SK-N-SH (cell line): Measurements from ENCODE around the gene TAF1A. TPM values are rescaled to one million over a fixed set of nuclear protein-coding genes. Genes with fewer than 3 reads are reported as not detected.
"Not testable (repeated sequence)": the region's sequence is repeated elsewhere in the genome, so short reads cannot be mapped to it uniquely, and the experiment has no call there.

Experiments used
- CTCF ChIA-PET: fragments of 300-600, 350-600 bp; formaldehyde crosslinking; extraction: SDS; loops from one replicate; lab custom pipeline; 2021; lab: Yijun Ruan, JAX
- POLR2A ChIA-PET: fragments of 350-600 bp; sonication (Branson Sonifier 250); formaldehyde crosslinking; extraction: SDS; loops from one replicate; lab custom pipeline; 2020; ENCODE audit warnings: antibody characterized with exemption, inconsistent platforms; lab: Yijun Ruan, JAX
- DNase-seq: peaks from one replicate; pipeline ENCODE4 v3.0.0; 2012
- H2AFZ ChIP-seq: fragments of 200-600 bp; sonication (generic); 2 replicates; pipeline ENCODE4 v1.8.1; 2016; ENCODE audit warnings: antibody characterized with exemption, mild to moderate bottlenecking, low read depth
- H3F3A ChIP-seq: fragments of 200-600 bp; sonication (generic); replicated peaks from 2 replicates; pipeline ENCODE3; 2016; ENCODE audit warnings: antibody characterized with exemption, mild to moderate bottlenecking; ENCODE audit not compliant: insufficient read depth
- H3K27ac ChIP-seq, 2 experiments: fragments of 200-500 bp in 1 of 2; fragments of 200-600 bp in 1 of 2; sonication (Bioruptor generic) in 1 of 2; sonication (generic), shearing (Covaris generic) in 1 of 2; 2 replicates each; pipeline versions ENCODE4 v1.5.1 to v1.6.1; 2014 to 2016; ENCODE audit warnings: low read depth in 2 of 2, inconsistent platforms in 1 of 2, low read length in 1 of 2, mild to moderate bottlenecking in 1 of 2, mixed read lengths in 1 of 2
- H3K27me3 ChIP-seq: fragments of 200-600 bp; sonication (generic), shearing (Covaris generic); 2 replicates; pipeline ENCODE4 v1.6.1; 2016; ENCODE audit warnings: mixed run types; ENCODE audit not compliant: insufficient read depth
- H3K36me3 ChIP-seq, 2 experiments: fragments of 200-500 bp in 1 of 2; fragments of 200-600 bp in 1 of 2; sonication (Bioruptor generic) in 1 of 2; sonication (generic) in 1 of 2; replicated peaks in 1 of 2; 2 replicates each; pipeline versions ENCODE3 to v1.5.1; 2014 to 2016; ENCODE audit warnings: low read length in 1 of 2, mild to moderate bottlenecking in 1 of 2; ENCODE audit not compliant: insufficient read depth in 2 of 2, control insufficient read depth in 1 of 2
- H3K4me1 ChIP-seq, 2 experiments: fragments of 200-500 bp in 1 of 2; fragments of 200-600 bp in 1 of 2; sonication (Bioruptor generic) in 1 of 2; sonication (generic), shearing (Covaris generic) in 1 of 2; 2 replicates each; pipeline versions ENCODE4 v1.5.1 to v1.6.1; 2014 to 2016; ENCODE audit warnings: low read depth in 1 of 2, low read length in 1 of 2, mixed run types in 1 of 2; ENCODE audit not compliant: insufficient read depth in 2 of 2, control insufficient read depth in 1 of 2
- H3K4me2 ChIP-seq: fragments of 200-600 bp; sonication (generic), shearing (Covaris generic); 2 replicates; pipeline ENCODE4 v1.6.1; 2017; ENCODE audit warnings: mixed run types
- H3K4me3 ChIP-seq, 2 experiments: fragments of 200-500 bp in 1 of 2; fragments of 200-600 bp in 1 of 2; sonication (Bioruptor generic) in 1 of 2; sonication (generic), shearing (Covaris generic) in 1 of 2; 2 replicates each; pipeline versions ENCODE4 v1.5.1 to v1.8.1; 2014 to 2016; ENCODE audit warnings: low read depth in 2 of 2, inconsistent platforms in 1 of 2, low read length in 1 of 2, mild to moderate bottlenecking in 1 of 2, mixed read lengths in 1 of 2, moderate library complexity in 1 of 2
- H3K79me2 ChIP-seq: fragments of 200-600 bp; sonication (generic); 2 replicates; pipeline ENCODE4 v1.8.1; 2017; ENCODE audit warnings: mild to moderate bottlenecking; ENCODE audit not compliant: insufficient read depth
- H3K9ac ChIP-seq: fragments of 200-600 bp; sonication (generic); 2 replicates; pipeline ENCODE4 v1.6.1; 2017; ENCODE audit warnings: mixed run types
- H3K9me2 ChIP-seq: fragments of 200-600 bp; sonication (generic); 2 replicates; pipeline ENCODE4 v1.6.1; 2017; ENCODE audit warnings: mixed run types
- H3K9me3 ChIP-seq: fragments of 200-600 bp; sonication (generic); 2 replicates; pipeline ENCODE4 v1.6.1; 2017; ENCODE audit warnings: mixed run types, mild to moderate bottlenecking, moderate library complexity
- H4K20me1 ChIP-seq: fragments of 200-600 bp; sonication (generic); 2 replicates; pipeline ENCODE4 v1.6.1; 2017; ENCODE audit warnings: mild to moderate bottlenecking, mixed run types; ENCODE audit not compliant: insufficient read depth
- ELF1 ChIP-seq: IDR thresholded peaks from 2 replicates; pipeline ENCODE4 v1.4.0; 2012
- EP300 ChIP-seq, 2 experiments: IDR thresholded peaks; 2 replicates each; pipeline versions ENCODE4 v1.4.0 to v1.6.1; 2012; ENCODE audit warnings: borderline replicate concordance in 1 of 2, low read depth in 1 of 2, low read length in 1 of 2
- GABPA ChIP-seq: IDR thresholded peaks from 2 replicates; pipeline ENCODE4 v1.4.0; 2012; ENCODE audit warnings: low read depth, mild to moderate bottlenecking
- GATA2 ChIP-seq: sonication (generic); formaldehyde crosslinking; IDR thresholded peaks from 2 replicates; pipeline ENCODE4 v1.5.0; 2020; ENCODE audit warnings: mild to moderate bottlenecking, missing genetic modification reagents
- IRF3 ChIP-seq: fragments of 150-350 bp; IDR thresholded peaks from 2 replicates; pipeline ENCODE4 v1.6.1; 2016; ENCODE audit warnings: mild to moderate bottlenecking, low read depth, low read length
- NRF1 ChIP-seq: IDR thresholded peaks from 2 replicates; pipeline ENCODE4 v1.6.1; 2012; ENCODE audit warnings: low read depth, mild to moderate bottlenecking, low read length
- PBX3 ChIP-seq: IDR thresholded peaks from 2 replicates; pipeline ENCODE4; 2012
- SIN3A ChIP-seq: IDR thresholded peaks from 2 replicates; pipeline ENCODE4 v1.6.1; 2012; ENCODE audit warnings: low read depth, mild to moderate bottlenecking, low read length, moderate library complexity, borderline replicate concordance
- TAF1 ChIP-seq: IDR thresholded peaks from 2 replicates; pipeline ENCODE4 v1.6.1; 2012; ENCODE audit warnings: low read depth, mild to moderate bottlenecking, low read length, moderate library complexity, borderline replicate concordance
- WGBS: methylation state at CpG from one replicate; pipeline ENCODE4 v1.1.6; 2017; ENCODE audit warnings: low lambda C conversion rate; 5-methylcytosine and 5-hydroxymethylcytosine counted together
- polyA plus RNA-seq, 3 experiments: library from polyadenylated mRNA; depleted of rRNA; stranded (reverse); fragments of >200 nt; gene quantifications; 2 replicates each; pipeline ENCODE4 v1.2.3, GENCODE V29; 2012

The TAF1A gene
- polyA plus RNA-seq, 1 of the 3 experiments (the other 2 are of a cell fraction) = 4.6 TPM

- Histone ChIP-seq H3K4me1 (peaks cover 0 to 3% of the 10 kb centered on the region in 2 experiments; a peak in 1 of 4 replicates), H4K20me1 (no peaks in the 10 kb centered on the region), H3F3A (no peaks in the 10 kb centered on the region), H3K4me3 (no peak overlapping the region), H3K9me3 (no peaks in the 10 kb centered on the region), H3K4me2 (no peak overlapping the region), H3K27ac (no peak overlapping the region), H3K79me2 (no peaks in the 10 kb centered on the region; the same call in 1 of the 2 replicates), H3K9me2 (no peaks in the 10 kb centered on the region), H3K27me3 (no peaks in the 10 kb centered on the region; the same call in 1 of the 2 replicates), H3K36me3 (no peaks in the 10 kb centered on the region), H3K9ac (no peak overlapping the region), H2AFZ (no peak overlapping the region)
- DNase-seq = no peak
- POLR2A ChIA-PET = no interaction called here
- TF ChIP-seq SIN3A (no peak), NRF1 (no peak), ELF1 (no peak), GABPA (no peak)
- 48% methylated on average over 1 of the region's 1 CpG for WGBS
- CTCF ChIA-PET = no interaction called here
Measured at GRCh38 chr1:222613627-222614026, 23.9 kb upstream of the TAF1A start.

- Histone ChIP-seq H3K9ac (no peak overlapping the region), H3K4me2 (no peak overlapping the region), H3K9me2 (no peaks in the 10 kb centered on the region), H3K4me3 (no peak overlapping the region), H3K79me2 (no peaks in the 10 kb centered on the region), H3K27ac (no peak overlapping the region), H3K9me3 (no peaks in the 10 kb centered on the region), H3K27me3 (no peaks in the 10 kb centered on the region; the same call in 1 of the 2 replicates), H4K20me1 (no peaks in the 10 kb centered on the region), H3K36me3 (no peaks in the 10 kb centered on the region), H2AFZ (no peak overlapping the region), H3K4me1 (no peaks in the 10 kb centered on the region), H3F3A (no peaks in the 10 kb centered on the region)
- 80% methylated on average over 2 of the region's 2 CpGs for WGBS
- TF ChIP-seq EP300 (IDR thresholded peaks at IDR 0.05; ENCODE audit: borderline replicate concordance in 1 of 2, low read depth in 1 of 2, low read length in 1 of 2) = no peak
- no peak for TF ChIP-seq TAF1
- TF ChIP-seq PBX3 = no peak
- TF ChIP-seq IRF3 = no peak
- TF ChIP-seq GATA2 (CRISPR knock-in tag) = no peak
- ChIA-PET POLR2A (no interaction called here), CTCF (interaction anchor here (1.2 to 1.3 kb wide), 2 partner anchors 18 to 156 kb away, joined by 3 to 4 read pairs; no protein-coding TSS in a partner anchor)
- no peak for DNase-seq
Measured at GRCh38 chr1:222610728-222611127, 21.0 kb upstream of the TAF1A start.

GRCh38 chr1:222609111-222609510 lies 19.4 kb upstream of the TAF1A start:
- H3K27ac ChIP-seq, H3K4me1 ChIP-seq, H3K79me2 ChIP-seq, H3K4me2 ChIP-seq, H3K36me3 ChIP-seq, DNase-seq, H3K9ac ChIP-seq, POLR2A ChIA-PET, H3K4me3 ChIP-seq, H3K27me3 ChIP-seq, H4K20me1 ChIP-seq, H3K9me3 ChIP-seq, H3F3A ChIP-seq, H2AFZ ChIP-seq, H3K9me2 ChIP-seq: not testable (repeated sequence)
- CTCF ChIA-PET = interaction anchor here (1.1 kb wide), 1 partner anchor 14 kb away, joined by 4 read pairs; no protein-coding TSS in a partner anchor
- 10% methylated on average over 1 of the region's 1 CpG for WGBS
